Measurements from ENCODE around the gene SDCCAG8.

GRCh38 chr1:243271996-243272395 is 16.2 kb downstream of the SDCCAG8 start:
- TF ChIP-seq POLR2A (IDR thresholded peaks at IDR 0.05; ENCODE audit: low read depth) (no peak), CTCF (IDR thresholded peaks at IDR 0.05) (no peak), POLR2AphosphoS5 (IDR thresholded peaks at IDR 0.05) (no peak), EP300 (IDR thresholded peaks at IDR 0.05) (no peak)

Measured in esophagus muscularis mucosa (tissue), 4 donors.